CD4-positive, alpha-beta T cell treated with Interleukin-4 for 4 hours (primary cell): Measurements from ENCODE around the gene CLCN5.

Source experiments
- DNase-seq: peaks from one replicate; pipeline ENCODE4 v3.0.0-alpha.2; 2020

Gene CLCN5

DNA sequence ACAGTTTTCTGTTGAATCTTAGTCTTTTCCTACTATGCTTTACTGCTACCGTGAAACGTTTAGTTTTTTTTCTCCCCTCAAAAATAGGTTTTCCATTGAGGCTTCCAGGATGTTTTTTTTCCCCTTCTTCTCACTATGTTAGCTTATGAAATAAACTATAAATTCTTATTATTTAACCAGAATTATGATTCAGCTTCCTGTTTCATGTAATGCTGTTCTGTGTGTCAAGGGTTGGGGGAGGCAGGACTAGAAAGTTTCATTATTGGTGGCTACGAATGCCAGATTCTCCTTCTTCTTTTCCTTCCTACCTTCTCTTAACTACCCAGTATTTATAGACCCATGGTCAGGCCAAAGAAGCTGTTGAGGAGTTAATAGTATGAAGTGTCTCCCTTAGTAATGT is 11.8 kb downstream of the CLCN5 start:
- no peak for DNase-seq

DNA sequence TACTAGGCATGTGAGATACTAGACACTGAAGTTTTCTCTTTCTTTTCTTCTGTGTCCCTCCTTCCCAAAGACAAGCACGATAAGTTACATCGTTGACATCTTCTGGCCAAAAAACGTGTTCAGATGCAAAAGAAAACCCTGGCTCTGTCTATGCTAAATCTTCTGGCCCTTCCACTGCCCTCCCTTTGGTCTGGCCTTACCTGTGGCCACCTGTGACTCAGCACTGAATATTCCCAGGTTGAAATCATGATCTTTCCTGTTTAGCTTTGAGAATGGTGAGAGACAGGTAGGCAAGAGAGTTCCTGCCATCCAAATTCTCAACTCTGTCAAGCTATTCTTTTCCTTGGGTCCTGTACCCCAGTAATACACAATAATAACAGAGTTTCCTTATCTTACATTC is 12.3 kb downstream of the CLCN5 start:
- no peak for DNase-seq

DNA sequence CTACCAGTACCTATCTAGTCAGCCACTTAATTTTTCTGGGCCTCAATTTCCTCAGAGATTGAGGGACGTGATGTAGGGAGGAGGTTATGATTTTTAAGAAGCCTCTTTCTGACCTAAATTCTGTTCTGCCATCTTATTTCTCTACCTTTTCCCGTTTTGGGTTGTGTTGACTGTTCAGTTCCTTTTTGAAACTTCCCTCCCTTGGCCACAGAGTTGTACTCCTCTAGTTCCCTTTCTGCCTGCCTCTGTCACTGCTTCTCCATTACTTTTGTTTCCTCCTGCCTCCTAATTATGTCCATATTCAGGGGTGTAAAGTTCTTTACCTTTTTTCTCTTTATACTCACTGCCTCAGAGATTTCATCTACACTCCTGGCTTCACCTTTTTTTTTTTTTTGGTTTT is 25.4 kb downstream of the CLCN5 start:
- DNase-seq = no peak

DNA sequence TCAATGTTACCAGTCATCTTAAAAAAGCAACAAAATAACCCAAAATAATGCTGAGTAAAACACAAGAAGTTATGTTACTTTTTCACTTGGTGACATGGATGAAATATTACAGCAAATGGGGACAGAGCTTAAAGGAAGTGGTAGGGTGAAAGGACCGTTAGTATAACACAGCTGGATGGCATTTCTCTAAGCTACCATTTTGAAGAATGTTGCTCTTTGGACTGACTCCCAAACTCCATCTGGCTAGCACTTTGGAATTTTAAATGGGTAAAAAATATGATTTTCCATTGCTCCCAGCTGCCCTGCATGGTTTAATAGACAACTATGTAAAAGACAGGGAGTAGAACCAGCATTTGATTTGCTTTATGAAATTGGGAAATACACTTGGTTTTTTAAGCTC is 27.6 kb downstream of the CLCN5 start:
- no peak for DNase-seq

DNA sequence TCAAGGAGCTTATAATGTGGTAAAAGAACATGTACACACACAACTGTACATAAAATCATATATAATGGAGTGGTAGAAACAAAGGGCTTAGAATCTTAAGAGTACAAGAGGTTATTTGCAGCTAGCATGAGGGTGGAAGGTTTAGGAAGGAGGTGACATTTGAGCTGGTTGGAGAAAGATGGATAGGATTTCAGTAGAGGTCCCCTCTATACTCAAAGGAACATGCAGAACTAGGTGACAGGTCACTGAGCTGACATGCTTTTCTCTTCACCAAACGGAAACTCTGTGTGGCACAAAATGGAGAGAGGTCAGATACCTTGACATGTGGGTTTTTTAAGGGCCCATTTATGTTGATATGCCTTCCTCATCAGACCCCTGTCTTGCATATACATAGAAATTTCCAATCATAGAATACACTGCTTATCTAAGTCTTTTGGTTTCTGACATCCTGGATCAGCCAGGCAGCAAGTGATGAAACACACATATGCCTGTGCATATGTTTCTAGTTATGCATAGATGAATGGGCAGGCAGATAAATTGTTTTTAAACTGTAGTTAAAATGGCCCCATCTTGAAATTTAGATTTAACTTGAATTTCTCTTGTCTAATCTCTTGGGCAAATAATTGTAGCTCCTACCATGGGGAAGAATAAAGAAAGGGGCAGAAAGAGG is 29.3 kb downstream of the CLCN5 start:
- DNase-seq = no peak

DNA sequence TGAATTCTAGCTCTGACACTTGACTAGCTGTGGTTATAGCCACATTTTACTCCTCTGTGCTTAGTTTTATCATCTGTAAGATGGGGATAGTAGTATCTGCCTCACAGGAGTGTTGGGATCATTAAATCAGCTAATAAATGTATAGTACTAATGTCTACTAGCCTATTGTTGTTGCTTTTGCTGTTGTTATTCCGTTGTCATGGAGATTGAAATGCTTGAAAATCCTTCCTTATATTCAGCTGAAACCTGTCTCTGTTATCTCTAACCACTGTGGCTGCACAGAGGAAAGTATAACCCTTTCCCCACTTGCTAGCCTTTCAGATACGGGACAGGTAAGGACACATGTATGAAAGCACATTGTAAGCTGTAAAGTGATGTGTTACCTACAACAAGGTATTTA is 33.9 kb downstream of the CLCN5 start:
- no peak for DNase-seq

DNA sequence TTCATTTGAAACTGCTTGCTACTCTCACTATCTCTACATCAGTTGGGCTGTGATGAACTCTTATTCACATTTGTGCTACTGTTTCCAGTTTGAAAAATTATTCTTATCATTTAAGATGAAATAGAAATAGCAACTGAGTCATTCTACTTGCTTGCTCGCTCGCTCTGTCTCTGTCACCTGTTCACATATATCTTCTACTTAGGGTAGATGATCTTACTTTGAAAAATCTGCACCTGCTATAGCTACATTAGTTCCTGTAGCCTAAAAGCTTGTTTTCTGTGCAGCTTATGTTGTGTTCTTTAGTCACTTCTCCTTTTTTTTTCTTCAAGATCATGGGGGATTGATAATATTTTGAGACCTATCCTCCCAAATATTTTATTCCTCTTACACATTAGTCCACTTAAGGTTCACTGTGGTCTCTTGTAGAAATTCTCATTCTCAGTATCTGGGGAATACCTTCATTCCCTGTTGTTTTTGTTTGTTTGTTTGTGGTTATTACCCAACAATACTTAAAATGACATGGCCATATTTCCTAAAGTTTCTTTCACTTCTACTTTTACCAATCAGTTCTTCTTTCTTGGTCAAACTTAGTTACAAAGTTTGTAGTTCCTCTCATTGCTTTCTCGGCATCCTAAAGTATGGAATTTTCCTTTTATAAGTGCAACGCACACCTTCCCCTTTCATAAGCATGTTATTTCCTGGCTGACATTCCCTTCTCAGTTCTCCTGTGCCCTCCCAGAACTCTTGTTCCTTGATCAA is 36.5 kb downstream of the CLCN5 start:
- DNase-seq = no peak

DNA sequence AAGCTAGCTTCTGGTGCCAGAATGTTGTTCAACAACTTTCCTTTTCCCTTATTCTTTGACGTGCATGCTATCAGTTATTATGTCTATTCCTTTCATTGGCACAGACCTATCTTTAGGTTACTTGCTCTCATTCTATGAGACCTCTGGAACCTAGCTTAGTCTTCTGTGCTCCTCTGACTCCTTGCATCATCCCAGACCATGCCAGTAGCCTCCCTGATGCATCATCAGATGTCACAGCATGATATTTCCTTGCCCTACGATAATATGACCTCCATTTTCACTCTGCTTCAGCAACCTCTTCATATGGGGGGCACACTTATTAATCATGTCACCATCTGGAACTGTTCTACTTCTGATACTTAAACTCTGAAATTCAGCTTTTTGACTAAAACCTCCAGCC is 37.2 kb downstream of the CLCN5 start:
- no peak for DNase-seq

DNA sequence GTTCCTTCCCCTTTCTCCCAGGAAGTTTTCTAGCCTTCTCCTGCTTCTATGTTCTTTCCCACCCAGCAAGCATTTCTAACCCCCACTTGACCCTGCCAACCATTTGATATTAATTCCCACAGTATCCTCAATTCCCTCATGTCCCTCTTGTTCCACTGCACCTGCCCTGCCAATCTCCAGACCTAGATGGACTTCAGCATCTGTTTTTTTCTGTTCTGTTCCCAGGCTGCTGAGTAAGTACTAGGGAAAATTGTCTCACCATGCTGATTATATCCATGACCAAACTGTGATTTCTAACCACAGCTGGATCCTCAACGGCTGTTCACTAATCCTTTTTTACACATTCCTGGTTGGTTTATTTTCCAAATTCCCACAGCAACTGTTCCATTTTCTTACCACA is 37.7 kb downstream of the CLCN5 start:
- DNase-seq = no peak

DNA sequence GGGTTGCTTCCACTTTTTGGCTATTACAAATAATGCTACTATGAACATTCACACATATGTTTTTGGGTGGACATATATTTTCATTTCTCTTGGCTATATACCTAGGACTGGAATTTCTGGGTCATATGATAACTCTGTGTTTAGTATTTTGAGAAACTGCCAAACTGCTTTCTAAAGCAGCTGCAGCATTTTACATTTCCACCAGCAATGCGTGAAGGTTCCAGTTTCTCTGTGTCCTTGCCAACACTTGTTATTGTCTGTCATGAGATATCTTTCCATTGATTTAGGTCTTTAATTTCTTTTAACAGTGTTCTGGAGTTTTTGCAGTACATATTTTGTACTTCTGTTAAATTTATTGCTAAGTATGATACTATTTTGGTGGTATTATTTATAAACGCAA is 48.3 kb downstream of the CLCN5 start:
- DNase-seq = no peak

DNA sequence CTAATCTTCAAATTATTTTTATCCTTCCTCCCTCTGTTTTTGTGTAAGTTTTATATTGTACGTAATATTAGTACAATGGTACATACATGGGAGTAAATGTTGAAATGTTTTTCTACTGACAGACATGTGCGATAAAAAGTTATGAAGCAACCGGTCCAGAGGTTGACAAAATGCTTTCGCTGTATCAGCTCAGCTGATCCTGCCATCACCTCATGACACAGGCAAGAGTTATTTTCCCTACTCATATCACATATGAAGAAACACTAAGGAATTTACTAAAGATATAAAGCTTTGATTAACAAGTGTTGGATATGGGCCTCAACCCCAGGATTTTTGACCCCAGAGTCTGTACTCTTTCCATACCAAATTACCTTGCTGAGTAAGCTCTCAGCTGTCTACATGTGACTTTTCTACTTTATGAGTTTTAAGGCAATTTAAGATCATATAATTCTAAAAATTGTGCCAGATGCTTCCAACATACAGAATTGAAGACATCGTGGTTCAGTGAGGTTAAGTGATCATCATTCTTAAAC is 50.0 kb downstream of the CLCN5 start:
- no peak for DNase-seq

DNA sequence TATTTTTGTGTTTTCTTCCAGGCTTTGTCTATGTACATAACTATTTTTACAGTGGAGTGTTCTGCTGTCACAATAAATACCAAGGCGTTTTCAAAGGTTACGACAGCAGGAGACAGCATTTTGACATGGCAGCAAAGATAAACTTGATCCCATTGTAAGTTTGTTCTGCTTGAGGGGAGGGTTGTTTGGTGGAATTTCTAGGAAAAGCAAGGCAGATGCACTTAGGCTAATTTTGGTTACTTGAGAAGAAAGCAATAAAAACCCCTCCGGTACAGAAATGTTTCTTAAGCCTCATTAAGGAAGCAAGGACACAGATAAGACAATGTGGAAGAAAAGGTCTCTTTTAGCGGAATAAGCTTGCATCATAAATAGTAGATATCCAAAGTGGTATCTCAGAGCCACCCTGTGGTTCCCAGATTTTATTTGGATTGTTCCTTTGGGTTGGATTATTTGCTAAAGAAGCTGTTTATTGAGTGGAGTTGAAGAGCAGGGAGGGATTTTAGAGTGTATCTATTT is 54.3 kb downstream of the CLCN5 start:
- no peak for DNase-seq

DNA sequence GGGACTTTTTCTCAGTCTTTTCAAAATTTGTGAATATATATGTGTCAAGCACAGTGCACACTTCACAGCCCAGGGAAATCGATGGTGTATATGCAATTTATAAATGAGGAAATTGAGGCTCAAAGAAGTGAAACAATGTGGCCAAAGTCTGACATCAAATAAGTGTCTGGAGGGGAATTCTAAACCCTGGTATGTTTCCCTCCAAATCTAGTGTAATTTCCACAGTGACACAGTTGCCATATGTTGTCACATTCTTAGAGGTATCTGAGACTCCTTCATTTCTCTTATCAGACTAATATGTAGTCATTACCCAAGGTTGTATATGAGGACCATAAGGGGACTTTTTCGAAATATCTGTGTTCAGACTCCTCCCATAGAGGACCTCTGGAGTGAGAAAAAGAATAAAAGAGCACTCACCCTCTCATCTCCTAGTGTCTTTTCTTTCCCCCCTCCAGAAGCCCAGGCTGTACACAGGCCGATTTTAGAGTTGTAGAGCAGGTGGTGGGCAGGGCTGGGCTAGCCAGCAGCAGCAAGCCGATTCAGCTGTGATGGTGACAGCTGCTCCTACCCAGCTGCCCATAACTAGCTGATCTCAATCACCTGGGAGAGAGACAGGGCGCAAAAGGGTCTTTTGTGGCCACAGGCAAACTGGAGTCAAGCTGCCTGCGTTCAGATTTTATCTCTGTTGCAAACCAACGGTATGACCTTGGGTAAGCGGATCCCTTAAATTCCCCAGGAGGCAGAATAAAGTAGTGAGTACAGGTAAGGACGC is 55.1 kb downstream of the CLCN5 start:
- DNase-seq = no peak

DNA sequence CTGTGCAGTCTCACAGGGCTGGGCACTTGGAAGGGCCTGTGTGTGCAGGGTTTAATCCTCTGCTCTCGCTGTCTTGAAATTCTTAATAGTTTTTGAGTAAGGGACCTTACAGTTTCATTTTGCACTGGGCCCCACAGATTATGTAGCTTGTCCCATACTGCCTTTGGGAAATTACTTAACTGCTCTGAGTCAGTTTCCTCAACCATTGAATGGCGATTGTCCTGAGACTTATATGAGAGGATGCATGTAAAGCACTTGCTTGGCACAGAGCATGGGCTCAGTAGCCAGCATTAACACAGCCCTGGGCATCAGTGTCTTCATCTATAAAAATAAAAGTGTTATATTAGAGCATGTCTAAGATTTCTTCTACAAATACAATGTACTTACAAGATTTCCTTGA is 55.8 kb downstream of the CLCN5 start:
- DNase-seq = no peak

DNA sequence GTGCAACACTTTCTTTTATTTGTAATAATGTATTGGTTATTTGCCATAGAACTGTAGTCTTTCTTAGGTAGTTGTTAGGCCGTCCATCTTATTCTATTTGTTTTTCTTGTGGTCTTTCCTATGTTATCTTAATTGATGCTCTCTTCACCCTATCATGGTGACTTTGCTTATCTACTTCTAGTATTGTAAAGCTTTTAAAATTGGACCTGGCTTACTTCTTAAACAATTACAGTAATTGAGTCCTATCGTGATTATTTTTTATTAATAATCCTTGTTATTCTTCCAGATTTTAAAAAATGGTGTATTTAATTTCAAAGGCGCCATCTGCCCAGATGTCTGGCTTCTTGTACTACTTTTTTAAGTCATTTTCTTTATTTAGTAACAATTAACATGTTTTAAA is 63.7 kb downstream of the CLCN5 start:
- DNase-seq = no peak

DNA sequence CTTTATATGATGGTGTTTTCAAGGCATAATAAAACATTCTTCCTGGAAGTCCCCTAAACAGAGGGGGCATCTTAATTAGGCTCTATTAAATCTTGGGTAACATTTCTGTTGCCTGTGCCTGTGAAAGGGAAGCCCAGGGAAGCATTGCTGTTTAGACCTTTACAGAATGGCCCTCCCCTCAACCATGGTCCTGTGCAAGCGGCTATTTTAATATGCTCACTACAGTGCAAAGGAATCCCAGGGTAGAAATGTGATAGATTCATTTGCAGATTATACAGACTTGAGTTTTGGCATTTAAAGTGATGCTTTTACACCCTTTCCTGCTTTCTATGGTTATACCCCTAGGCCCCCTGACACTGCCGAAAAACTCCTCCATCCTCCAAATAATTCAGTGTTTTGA is 65.3 kb downstream of the CLCN5 start:
- no peak for DNase-seq

DNA sequence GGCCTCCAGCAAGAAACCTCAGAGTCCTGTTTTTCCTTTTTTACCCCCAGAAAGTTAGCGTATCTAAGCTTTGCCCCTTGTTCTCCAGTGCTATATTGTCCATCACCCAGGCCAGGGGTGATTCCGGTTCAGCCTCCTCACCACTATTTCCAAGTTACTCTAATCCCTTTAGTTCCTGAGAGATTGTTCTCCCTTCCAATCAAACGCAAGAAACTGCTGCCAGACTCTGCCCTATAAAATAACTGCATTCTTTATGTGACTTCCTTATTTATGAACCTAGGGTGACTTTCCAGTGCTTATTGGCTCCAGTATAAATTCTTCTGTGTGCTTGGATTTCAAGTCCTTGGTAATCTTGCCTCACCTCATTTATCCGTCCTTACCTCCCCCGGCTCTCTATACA is 65.7 kb downstream of the CLCN5 start:
- no peak for DNase-seq

DNA sequence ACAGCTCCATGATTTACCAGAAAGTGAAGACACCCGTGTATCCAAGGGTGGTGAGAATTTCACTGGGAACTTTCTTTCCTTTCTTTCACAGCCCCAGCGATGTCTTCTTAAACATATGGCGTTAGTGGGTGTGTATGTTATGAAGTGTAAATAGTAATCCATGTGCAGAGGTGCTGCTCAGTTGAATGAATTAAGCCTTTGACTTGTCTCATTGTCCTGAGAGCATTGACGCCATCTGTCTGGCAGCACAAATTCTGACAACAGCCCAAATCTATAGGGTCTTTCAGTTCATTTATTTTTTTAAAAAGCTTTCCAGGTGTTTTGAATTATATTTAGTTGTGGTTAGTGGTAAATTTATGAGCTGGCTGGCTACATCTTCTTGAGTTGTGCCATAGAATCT is 69.4 kb downstream of the CLCN5 start:
- DNase-seq = no peak

DNA sequence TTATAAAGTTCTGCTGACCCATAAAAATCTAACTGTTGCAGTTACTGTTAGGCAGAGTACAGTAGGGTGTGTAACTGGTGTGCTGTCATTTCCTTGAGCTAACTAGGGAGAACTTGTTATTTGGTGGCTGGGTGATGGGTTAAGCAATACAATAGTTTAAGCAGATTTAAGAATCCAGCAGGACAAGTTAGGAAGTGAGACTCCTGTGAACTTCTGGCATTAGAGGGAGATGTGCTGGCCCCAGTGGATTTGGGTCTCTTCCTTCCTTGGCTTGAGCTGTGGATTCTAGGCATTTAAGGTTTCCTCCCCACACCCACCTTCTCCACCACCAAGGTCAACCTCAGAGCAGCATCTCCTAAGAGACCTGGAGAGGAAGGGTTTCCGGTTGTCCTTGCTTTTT is 70.5 kb downstream of the CLCN5 start:
- DNase-seq = no peak

DNA sequence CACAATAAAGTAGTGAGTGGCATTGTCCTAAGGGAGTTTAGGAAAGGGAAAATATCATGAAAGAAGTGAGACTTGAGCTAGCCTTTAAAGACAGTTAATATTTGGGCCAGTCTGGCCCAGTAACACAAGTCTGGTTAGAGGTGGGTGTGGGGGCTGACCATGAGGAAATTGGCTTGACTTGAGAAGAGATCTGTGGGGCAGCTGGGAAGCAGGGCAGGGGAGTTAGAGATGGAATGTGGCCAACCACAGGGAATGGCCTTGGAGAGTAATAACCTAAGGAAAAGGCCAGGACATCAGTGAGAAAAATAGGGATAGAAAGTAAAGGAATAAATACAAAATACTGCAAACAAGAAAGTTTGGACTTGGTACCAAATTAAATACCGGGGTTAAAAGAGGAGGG is 71.3 kb downstream of the CLCN5 start:
- no peak for DNase-seq

DNA sequence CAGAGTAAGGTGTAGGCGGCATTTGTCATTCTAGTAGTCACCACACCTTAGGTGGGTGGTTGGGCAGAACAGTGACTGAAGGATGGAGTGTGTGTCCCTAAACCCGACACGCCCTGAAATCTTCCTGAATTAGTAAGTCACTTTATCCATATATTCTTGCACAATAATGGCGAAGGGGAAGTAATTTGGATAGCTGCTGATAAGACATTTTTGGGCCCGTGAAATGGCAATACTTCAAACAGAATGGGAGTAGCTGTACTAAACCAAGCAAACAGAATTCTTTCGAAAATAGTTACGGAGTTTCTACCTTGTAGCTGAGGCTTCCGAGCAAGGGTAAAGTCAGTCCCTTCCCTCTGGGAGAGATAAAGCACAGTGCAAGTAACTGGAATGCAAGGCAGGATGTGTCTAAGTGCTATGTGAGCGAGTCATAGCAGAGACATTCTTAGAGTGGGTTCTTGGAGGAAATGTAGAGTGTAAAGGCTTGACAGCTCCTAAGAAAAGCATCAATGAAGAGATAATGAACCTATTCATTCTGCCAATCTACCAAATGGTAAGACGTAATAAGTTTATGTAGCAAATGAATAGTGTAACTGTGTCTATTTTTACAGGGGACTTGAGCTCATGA is 72.8 kb downstream of the CLCN5 start:
- no peak for DNase-seq

DNA sequence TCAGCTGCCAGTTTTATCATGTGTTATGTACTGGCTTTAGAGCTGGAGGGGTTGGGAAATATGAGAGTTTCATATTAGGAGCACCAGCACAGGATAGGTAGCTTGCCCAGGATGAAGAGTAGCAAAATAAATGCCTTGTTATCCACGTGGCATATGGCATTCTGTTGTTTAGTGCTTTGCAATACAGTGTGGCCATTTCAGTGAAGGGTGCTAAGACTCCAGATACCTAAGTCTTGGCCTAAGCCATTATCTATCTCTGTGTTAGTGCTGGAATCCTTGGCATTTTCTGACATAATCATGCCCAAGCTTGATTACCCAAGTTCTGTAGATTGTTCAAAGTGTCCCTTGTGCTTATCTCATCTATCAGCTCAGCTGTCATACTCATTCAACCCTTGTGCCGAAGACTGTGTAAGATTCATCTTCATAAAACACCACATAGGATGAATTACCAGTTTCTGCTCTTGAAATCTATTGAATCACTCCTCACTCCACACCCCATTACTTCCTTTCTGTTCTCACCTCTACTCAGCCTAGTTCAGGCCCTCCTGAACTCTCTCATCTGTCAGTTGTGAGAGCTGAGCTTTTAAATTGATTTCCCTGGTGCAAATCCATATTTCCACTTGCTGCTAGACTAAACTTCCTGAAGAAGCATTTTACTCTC is 73.5 kb downstream of the CLCN5 start:
- DNase-seq = no peak

DNA sequence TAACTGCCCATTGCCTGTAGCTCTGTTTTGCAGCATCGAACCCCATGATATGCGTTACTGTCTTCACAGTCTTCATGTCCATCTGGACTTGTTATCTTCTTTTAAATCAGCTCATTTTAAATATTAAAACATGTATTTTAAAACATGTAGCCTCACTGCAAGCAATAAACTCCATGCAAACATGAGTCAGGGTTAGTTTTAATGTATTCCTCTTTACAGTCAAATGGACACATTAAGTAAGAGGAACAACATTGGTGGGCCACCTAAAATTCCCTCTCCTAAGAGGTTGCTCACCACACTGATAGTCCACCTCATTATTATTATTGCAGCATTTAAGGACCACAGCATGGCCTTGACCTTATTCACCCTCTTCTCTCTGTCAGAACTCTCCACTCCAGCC is 74.1 kb downstream of the CLCN5 start:
- no peak for DNase-seq
